Brain microvascular endothelial cell (primary cell): ENCODE results near the gene PLCD1.

Experiments used
- DNase-seq: peaks from one replicate; pipeline ENCODE4 v3.0.0-alpha.2; 2020
- H3K27ac ChIP-seq: fragments of 250-450 bp; sonication (Bioruptor Pico); 2 replicates; pipeline ENCODE4 v1.5.1; 2020; ENCODE audit warnings: mild to moderate bottlenecking, moderate library complexity
- H3K27me3 ChIP-seq: fragments of 250-450 bp; sonication (Bioruptor Pico); replicated peaks from 2 replicates; pipeline ENCODE4 v1.5.1; 2020; ENCODE audit warnings: mild to moderate bottlenecking
- H3K36me3 ChIP-seq: fragments of 250-450 bp; sonication (Bioruptor Pico); replicated peaks from 2 replicates; pipeline ENCODE4 v1.5.1; 2020; ENCODE audit warnings: mild to moderate bottlenecking
- H3K4me3 ChIP-seq: 2 replicates; pipeline ENCODE4 v1.5.1; 2011; ENCODE audit warnings: low read depth, mild to moderate bottlenecking, control low read depth, low read length, moderate library complexity
- in situ Hi-C: cut with HindIII; loops from 2 replicates; pipeline ENCODE4 v1.10.0; 2017; ENCODE audit warnings: low sequenced_read_pairs, low pct_ligation_motif_present
- TF ChIP-seq, protein P1 (sequence below): IDR thresholded peaks from 2 replicates; pipeline ENCODE4 v1.5.1; 2011; ENCODE audit warnings: low read depth, mild to moderate bottlenecking, moderate library complexity, low read length, control low read depth, inconsistent platforms; ENCODE audit errors: missing control alignments

The PLCD1 gene

DNA sequence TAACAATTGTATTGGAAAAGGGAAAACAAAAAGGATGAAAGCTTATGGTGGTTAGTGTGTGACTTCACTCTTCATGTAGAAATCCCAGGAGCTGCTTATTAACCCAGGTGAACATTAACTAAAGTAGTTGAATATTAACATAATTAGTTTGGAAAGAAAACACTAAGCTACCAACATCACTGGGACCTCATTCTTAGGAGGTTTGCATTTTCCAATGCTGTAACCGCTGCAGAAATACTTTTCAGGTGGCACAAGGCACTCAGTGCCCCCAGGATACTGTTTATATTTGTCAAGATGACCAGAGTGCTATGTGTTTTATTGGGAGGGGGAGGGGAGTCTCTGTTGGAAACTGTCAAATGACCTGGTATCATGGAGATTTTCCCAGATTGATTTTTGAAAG is 64.7 kb downstream of the PLCD1 start:
- Histone ChIP-seq H3K4me3 (no peak overlapping the region), H3K36me3 (no peaks in the 10 kb centered on the region), H3K27ac (no peak overlapping the region), H3K27me3 (no peaks in the 10 kb centered on the region)
- in situ Hi-C loops = no loop called here
- no peak for DNase-seq
- TF ChIP-seq, protein P1, sequence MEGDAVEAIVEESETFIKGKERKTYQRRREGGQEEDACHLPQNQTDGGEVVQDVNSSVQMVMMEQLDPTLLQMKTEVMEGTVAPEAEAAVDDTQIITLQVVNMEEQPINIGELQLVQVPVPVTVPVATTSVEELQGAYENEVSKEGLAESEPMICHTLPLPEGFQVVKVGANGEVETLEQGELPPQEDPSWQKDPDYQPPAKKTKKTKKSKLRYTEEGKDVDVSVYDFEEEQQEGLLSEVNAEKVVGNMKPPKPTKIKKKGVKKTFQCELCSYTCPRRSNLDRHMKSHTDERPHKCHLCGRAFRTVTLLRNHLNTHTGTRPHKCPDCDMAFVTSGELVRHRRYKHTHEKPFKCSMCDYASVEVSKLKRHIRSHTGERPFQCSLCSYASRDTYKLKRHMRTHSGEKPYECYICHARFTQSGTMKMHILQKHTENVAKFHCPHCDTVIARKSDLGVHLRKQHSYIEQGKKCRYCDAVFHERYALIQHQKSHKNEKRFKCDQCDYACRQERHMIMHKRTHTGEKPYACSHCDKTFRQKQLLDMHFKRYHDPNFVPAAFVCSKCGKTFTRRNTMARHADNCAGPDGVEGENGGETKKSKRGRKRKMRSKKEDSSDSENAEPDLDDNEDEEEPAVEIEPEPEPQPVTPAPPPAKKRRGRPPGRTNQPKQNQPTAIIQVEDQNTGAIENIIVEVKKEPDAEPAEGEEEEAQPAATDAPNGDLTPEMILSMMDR = no peak

DNA sequence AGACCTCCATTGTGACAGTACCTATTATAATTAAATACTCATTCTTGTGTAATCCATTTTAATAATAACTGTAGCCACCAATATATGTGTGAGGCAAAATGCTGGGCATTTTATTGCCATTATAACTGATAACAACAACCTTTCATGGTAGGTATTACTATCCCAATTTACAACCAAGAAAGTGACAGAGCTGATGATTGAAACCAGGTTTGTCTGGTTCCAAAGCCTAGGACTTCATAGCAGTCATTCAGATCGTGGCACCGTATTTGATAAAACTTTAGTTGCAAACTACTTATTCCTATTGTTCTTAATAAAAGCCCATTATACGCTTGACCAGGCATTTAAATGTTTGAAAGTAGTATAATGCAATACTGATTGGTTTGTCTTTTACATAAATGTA is 65.3 kb downstream of the PLCD1 start:
- DNase-seq = no peak
- Histone ChIP-seq H3K27ac (no peak overlapping the region), H3K4me3 (no peak overlapping the region), H3K36me3 (no peaks in the 10 kb centered on the region), H3K27me3 (no peaks in the 10 kb centered on the region)
- in situ Hi-C loops = no loop called here
- TF ChIP-seq, protein P1 = no peak

DNA sequence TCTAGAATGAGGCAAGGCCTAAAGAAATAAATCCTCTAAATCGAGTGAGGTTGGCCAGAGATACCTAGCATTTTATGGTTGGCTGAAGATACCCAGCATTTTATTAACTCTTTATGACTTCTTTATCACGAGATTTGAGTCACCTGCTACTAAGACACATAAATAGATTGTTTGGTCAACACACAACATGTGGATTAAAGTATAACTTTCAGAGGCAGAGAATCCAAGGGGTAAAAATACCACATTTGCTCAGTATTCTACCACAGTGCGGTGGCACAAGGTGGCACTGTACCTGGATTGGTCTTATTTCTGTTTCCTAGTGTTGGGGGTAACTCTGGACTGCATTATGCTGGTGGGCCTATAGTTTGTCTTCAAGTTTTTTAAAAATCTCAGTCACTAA is 65.8 kb downstream of the PLCD1 start:
- TF ChIP-seq, protein P1 = no peak
- Histone ChIP-seq H3K27me3 (no peaks in the 10 kb centered on the region), H3K36me3 (no peaks in the 10 kb centered on the region), H3K27ac (no peak overlapping the region), H3K4me3 (no peak overlapping the region)
- in situ Hi-C loops = no loop called here
- DNase-seq = no peak

DNA sequence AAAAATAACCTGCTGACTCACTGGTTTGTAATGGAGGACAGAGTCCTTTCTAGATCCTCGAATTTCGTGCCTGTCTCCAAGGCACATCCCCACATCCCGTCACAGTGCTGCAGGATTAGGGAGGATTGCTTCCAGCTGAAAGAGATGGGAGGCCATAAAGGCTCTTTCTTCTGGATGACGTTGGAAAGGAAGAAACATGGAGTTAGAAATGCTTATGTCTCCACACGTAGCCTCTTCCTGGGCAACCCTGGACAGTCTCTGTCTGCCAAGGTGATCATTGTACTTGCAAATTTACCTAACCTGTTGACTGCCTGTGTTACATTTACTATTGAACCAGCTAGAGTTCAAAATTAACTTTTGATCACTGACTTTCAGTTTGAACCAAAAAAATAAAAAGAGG is 66.4 kb downstream of the PLCD1 start:
- Histone ChIP-seq H3K27ac (no peak overlapping the region), H3K27me3 (no peaks in the 10 kb centered on the region), H3K4me3 (no peak overlapping the region), H3K36me3 (no peaks in the 10 kb centered on the region)
- in situ Hi-C loops = no loop called here
- DNase-seq = no peak
- TF ChIP-seq, protein P1 = no peak

DNA sequence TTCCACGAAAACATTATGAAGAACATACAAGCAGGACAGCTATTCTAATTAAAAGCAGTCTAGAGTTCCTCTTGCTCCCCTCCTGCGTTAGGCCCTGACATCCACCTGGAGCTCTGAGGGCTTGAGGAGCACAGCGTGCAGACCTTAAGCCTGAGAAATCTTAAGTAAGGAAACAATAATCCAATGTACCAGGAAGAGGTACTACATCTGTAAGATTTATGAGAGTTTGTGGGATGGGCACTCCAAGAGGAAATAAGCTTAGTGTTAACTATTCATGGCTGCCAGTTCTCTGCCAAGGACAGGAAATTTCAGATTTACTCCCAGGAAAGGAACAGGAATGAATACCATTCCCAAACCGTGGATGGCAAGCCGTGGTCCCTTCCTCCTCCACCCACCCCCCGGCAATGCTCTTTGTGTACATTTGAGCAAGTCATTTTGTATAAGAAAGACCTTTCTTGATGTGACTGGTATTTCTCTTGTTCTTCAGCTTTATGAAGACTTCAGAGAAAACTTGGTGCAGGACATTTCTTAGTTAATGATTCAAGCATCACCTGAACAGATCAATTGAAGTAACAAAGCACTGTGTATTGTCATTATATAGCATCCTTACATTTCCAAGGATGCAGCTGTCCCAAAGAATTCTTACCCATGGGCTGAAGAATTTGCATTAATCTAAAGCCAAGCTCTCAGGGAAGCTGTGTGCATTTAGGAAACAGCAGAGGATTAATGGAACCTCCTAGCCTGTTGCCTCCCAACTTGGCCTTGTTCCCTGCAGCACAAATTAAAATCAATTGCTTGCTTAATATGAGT is 67.6 kb downstream of the PLCD1 start:
- Histone ChIP-seq H3K27me3 (no peaks in the 10 kb centered on the region), H3K27ac (no peak overlapping the region), H3K36me3 (no peaks in the 10 kb centered on the region), H3K4me3 (no peak overlapping the region)
- TF ChIP-seq, protein P1 = no peak
- in situ Hi-C loops = no loop called here
- DNase-seq = no peak

DNA sequence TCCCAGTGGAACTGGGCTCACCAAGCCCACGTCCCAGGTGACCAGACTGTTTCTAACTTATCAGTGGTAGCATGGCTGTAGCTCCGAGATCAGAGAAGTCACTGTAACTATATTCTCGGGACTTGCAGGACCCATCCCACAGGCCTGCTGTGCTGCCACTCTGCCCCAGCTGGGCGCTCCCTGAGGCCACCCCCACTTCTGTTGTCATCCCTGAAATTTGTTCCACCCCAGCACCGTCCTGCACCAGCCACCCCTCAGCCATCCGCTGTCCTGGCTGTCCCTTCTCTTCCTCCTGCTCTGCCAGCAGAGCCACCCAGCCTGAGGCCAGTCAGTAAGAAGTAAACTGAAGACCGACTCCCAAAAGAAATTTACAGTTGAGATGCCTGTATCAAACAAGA is 71.9 kb downstream of the PLCD1 start:
- Histone ChIP-seq H3K27me3 (no peaks in the 10 kb centered on the region), H3K4me3 (no peak overlapping the region), H3K27ac (no peak overlapping the region), H3K36me3 (no peaks in the 10 kb centered on the region)
- in situ Hi-C loops = no loop called here
- TF ChIP-seq, protein P1 = no peak
- DNase-seq = no peak
